ENCODE data around the gene TFPI2.

Gene TFPI2

DNA sequence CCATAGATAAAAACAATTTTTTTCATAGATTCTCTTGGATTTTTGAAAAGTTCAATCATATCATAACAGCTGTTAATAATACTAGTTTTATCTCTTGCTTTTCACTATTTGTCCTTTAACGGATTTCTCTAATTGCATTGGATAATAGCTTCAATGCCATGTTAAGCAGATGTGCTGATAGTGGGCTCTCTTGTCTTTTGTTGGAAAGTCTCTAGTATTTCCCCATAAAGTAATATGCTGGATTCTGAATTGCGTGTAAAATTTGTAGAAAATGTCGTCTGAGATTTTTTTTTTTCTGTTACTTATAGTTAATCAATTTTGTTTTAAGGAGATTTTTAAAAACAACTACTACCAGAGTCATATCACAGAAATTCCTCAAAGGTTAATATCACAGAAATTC lies 53.3 kb downstream of the TFPI2 start:
- TF ChIP-seq PAX5 (IDR thresholded peaks at IDR 0.05; ENCODE audit: insufficient read depth, low read length, severe bottlenecking) = no peak
- no peak for TF ChIP-seq SPI1 (IDR thresholded peaks at IDR 0.05; ENCODE audit: low read depth, low read length)
- TF ChIP-seq TAF1 (IDR thresholded peaks at IDR 0.05; ENCODE audit: low read depth, low read length) = no peak
- no peak for TF ChIP-seq POLR2A (IDR thresholded peaks at IDR 0.05; ENCODE audit: low read depth, low read length)
- no peak for TF ChIP-seq POLR2AphosphoS5 (IDR thresholded peaks at IDR 0.05; ENCODE audit: low read depth, low read length)
- TF ChIP-seq POU2F2 (IDR thresholded peaks at IDR 0.05; ENCODE audit: low read depth, low read length) = no peak
- FAIRE-seq (no peak), DNase-seq (ENCODE audit: insufficient read length, low spot score) (no peak)

DNA sequence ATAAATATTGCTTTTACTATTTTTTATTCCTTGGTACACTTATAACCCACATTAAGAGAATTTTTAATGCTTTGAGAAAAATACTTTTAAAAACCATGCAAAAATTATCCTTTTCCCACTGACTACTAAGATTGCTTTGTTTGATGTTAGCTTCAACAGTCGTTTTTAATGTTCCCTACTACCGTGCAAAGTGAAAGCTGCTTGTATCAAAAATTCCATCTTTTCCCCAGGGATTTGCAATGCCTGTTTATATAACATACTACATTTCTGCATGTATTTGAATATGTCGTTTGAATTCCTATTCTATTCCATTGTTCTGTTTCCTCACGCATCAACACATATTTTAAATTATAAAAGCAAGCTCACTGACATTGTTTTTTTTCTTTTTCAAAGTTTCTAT lies 54.4 kb downstream of the TFPI2 start:
- no peak for TF ChIP-seq POU2F2 (IDR thresholded peaks at IDR 0.05; ENCODE audit: low read depth, low read length)
- no peak for TF ChIP-seq PAX5 (IDR thresholded peaks at IDR 0.05; ENCODE audit: insufficient read depth, low read length, severe bottlenecking)
- TF ChIP-seq POLR2AphosphoS5 (IDR thresholded peaks at IDR 0.05; ENCODE audit: low read depth, low read length) = no peak
- TF ChIP-seq POLR2A (IDR thresholded peaks at IDR 0.05; ENCODE audit: low read depth, low read length) = no peak
- TF ChIP-seq TAF1 (IDR thresholded peaks at IDR 0.05; ENCODE audit: low read depth, low read length) = no peak
- TF ChIP-seq SPI1 (IDR thresholded peaks at IDR 0.05; ENCODE audit: low read depth, low read length) = no peak
- no peak for FAIRE-seq
- DNase-seq (ENCODE audit: insufficient read length, low spot score) = no peak

DNA sequence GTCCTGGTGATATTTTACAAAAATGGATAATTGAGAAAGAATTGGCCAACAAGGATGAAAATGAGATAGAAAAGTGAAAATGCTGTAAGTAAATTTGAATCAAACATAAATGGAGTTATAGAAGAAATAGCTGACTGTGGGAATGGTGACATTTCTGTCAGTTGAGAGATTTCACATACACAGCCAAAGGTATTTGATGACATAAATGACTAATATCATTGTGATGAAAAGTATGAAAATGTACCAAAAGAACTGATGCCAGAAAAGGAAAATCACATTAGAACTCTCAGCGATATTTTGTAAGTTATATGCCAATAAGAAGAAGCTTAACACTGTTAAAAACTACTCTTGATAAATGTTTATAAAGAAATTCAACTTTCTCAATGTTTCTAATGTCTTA lies 54.9 kb downstream of the TFPI2 start:
- no peak for FAIRE-seq
- DNase-seq (ENCODE audit: insufficient read length, low spot score) = no peak
- TF ChIP-seq PAX5 (IDR thresholded peaks at IDR 0.05; ENCODE audit: insufficient read depth, low read length, severe bottlenecking) (no peak), TAF1 (IDR thresholded peaks at IDR 0.05; ENCODE audit: low read depth, low read length) (no peak)

Measured in GM12891 (cell line).